ENCODE data around the gene MAGI3.
"Not testable (repeated sequence)": the region's sequence is repeated elsewhere in the genome, so short reads cannot be mapped to it uniquely, and the experiment has no call there.

Gene MAGI3

DNA sequence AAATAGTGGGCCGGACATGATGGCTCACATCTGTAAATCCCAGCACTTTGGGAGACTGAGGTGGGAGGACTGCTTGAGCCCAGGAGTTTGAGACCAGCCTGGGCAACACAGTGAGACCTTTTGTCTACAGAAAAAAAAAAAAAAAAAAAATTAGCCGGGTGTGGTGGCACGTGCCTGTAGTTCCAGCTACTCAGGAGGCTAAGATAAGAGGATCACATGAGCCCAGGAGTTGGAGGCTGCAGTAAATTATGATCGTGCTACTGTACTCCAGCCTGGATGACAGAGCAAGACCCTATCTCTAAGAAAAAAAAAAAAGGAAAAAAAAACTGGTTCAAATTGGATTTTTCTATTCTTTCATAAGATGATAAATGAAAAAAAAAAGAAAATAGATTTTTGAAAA lies 15.8 kb downstream of the MAGI3 start:
- H4K91ac ChIP-seq (ENCODE audit: low read depth, low read length); H2BK5ac ChIP-seq (ENCODE audit: low read depth, low read length, poor library complexity); H3K79me2 ChIP-seq (ENCODE audit: control insufficient read depth, insufficient read depth, low read length, poor library complexity); H3K14ac ChIP-seq (ENCODE audit: low read length); H3K4me2 ChIP-seq (ENCODE audit: low read length); H3K36me3 ChIP-seq (ENCODE audit: control insufficient read depth in 1 of 2, insufficient read depth in 2 of 2, low read length in 2 of 2); H3K27ac ChIP-seq (ENCODE audit: low read depth, low read length); H3K23ac ChIP-seq (ENCODE audit: low read length); H4K12ac ChIP-seq (ENCODE audit: low read depth, low read length); H2BK120ac ChIP-seq (ENCODE audit: insufficient read depth, low read length, poor library complexity); H2AFZ ChIP-seq (ENCODE audit: insufficient read depth, low read length, poor library complexity); H2AK5ac ChIP-seq (ENCODE audit: low read length); H3K4me3 ChIP-seq (ENCODE audit: low read depth, low read length); H3K27me3 ChIP-seq (ENCODE audit: insufficient read depth, low read length); H3K9me3 ChIP-seq (ENCODE audit: insufficient read depth, low read depth, low read length); H3K4ac ChIP-seq (ENCODE audit: low read depth, low read length); H2BK12ac ChIP-seq (ENCODE audit: low read length); H3K9ac ChIP-seq (ENCODE audit: low read length); H3K79me1 ChIP-seq (ENCODE audit: low read length); H3K18ac ChIP-seq (ENCODE audit: low read length); H3K4me1 ChIP-seq (ENCODE audit: control insufficient read depth in 1 of 2, insufficient read depth in 2 of 2, low read length in 2 of 2); DNase-seq; H4K8ac ChIP-seq (ENCODE audit: low read depth, low read length): not testable (repeated sequence)
- WGBS (ENCODE audit: extremely low coverage, insufficient coverage, insufficient read length) = no CpG with 5 or more reads among the region's 4 CpGs

DNA sequence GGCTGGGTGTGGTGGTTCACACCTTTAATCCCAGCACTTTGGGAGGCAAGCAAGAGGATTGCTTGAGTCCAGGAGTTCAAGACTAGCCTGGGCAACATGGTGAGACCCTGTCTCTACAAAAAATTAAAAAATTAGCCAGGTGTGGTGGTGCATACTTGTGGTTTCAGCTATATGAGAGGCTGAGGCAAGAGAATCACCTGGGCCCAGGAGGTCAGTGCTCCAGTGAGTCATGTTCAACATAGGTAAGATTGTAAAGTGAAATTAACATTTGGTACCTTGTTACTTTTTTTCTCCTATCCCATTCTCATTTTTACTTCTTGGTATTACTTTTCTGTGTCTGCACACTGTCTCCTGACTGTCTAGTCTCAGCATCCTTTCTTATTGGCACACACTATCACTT lies 19.0 kb downstream of the MAGI3 start:
- Histone ChIP-seq H2BK5ac (ENCODE audit: low read depth, low read length, poor library complexity) (no peak overlapping the region), H3K4me2 (ENCODE audit: low read length) (no peak overlapping the region), H4K91ac (ENCODE audit: low read depth, low read length) (no peak overlapping the region), H2BK12ac (ENCODE audit: low read length) (no peak overlapping the region), H3K9me3 (ENCODE audit: insufficient read depth, low read depth, low read length) (no peaks in the 10 kb centered on the region), H3K79me1 (ENCODE audit: low read length) (no peaks in the 10 kb centered on the region), H2AK5ac (ENCODE audit: low read length) (no peak overlapping the region), H3K79me2 (ENCODE audit: control insufficient read depth, insufficient read depth, low read length, poor library complexity) (peaks cover 2% of the 10 kb centered on the region), H3K9ac (ENCODE audit: low read length) (no peak overlapping the region), H2BK120ac (ENCODE audit: insufficient read depth, low read length, poor library complexity) (no peak overlapping the region), H3K4me1 (ENCODE audit: control insufficient read depth in 1 of 2, insufficient read depth in 2 of 2, low read length in 2 of 2) (peaks cover 0 to 1% of the 10 kb centered on the region in 2 experiments), H3K27me3 (ENCODE audit: insufficient read depth, low read length) (no peaks in the 10 kb centered on the region), H3K18ac (ENCODE audit: low read length) (no peak overlapping the region), H3K27ac (ENCODE audit: low read depth, low read length) (no peak overlapping the region), H3K14ac (ENCODE audit: low read length) (no peak overlapping the region), H4K8ac (ENCODE audit: low read depth, low read length) (no peak overlapping the region), H3K23ac (ENCODE audit: low read length) (no peak overlapping the region), H3K4ac (ENCODE audit: low read depth, low read length) (no peak overlapping the region), H4K12ac (ENCODE audit: low read depth, low read length) (no peak overlapping the region), H3K36me3 (ENCODE audit: control insufficient read depth in 1 of 2, insufficient read depth in 2 of 2, low read length in 2 of 2) (no peaks in the 10 kb centered on the region), H3K4me3 (ENCODE audit: low read depth, low read length) (no peak overlapping the region), H2AFZ (ENCODE audit: insufficient read depth, low read length, poor library complexity) (no peak overlapping the region)
- DNase-seq = peak in 1 of 2 donors; percentile 2

DNA sequence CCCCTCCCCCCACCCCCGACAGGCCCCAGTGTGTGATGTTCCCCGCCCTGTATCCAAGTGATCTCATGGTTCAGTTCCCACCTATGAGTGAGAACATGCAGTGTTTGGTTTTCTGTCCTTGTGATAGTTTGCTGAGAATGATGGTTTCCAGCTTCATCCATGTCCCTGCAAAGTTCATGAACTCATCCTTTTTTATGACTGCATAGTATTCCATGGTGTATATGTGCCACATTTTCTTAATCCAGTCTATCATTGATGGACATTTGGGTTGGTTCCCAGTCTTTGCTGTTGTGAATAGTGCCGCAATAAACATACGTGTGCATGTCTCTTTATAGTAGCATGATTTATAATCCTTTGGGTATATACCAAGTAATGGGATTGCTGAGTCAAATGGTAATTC lies 21.7 kb downstream of the MAGI3 start:
- not testable (repeated sequence) for H4K91ac ChIP-seq (ENCODE audit: low read depth, low read length); H3K14ac ChIP-seq (ENCODE audit: low read length); H4K12ac ChIP-seq (ENCODE audit: low read depth, low read length); H3K9ac ChIP-seq (ENCODE audit: low read length); H2AFZ ChIP-seq (ENCODE audit: insufficient read depth, low read length, poor library complexity); H3K4ac ChIP-seq (ENCODE audit: low read depth, low read length); H3K23ac ChIP-seq (ENCODE audit: low read length); H3K79me2 ChIP-seq (ENCODE audit: control insufficient read depth, insufficient read depth, low read length, poor library complexity); H3K27ac ChIP-seq (ENCODE audit: low read depth, low read length); H3K79me1 ChIP-seq (ENCODE audit: low read length); H3K4me2 ChIP-seq (ENCODE audit: low read length); H3K9me3 ChIP-seq (ENCODE audit: insufficient read depth, low read depth, low read length); H2BK120ac ChIP-seq (ENCODE audit: insufficient read depth, low read length, poor library complexity); H4K8ac ChIP-seq (ENCODE audit: low read depth, low read length); H2AK5ac ChIP-seq (ENCODE audit: low read length); H3K36me3 ChIP-seq (ENCODE audit: control insufficient read depth in 1 of 2, insufficient read depth in 2 of 2, low read length in 2 of 2); H3K4me1 ChIP-seq (ENCODE audit: control insufficient read depth in 1 of 2, insufficient read depth in 2 of 2, low read length in 2 of 2); H3K27me3 ChIP-seq (ENCODE audit: insufficient read depth, low read length); H3K4me3 ChIP-seq (ENCODE audit: low read depth, low read length); DNase-seq; H2BK5ac ChIP-seq (ENCODE audit: low read depth, low read length, poor library complexity); H2BK12ac ChIP-seq (ENCODE audit: low read length); H3K18ac ChIP-seq (ENCODE audit: low read length)
- WGBS (ENCODE audit: extremely low coverage, insufficient coverage, insufficient read length) = no CpG with 5 or more reads among the region's 4 CpGs

DNA sequence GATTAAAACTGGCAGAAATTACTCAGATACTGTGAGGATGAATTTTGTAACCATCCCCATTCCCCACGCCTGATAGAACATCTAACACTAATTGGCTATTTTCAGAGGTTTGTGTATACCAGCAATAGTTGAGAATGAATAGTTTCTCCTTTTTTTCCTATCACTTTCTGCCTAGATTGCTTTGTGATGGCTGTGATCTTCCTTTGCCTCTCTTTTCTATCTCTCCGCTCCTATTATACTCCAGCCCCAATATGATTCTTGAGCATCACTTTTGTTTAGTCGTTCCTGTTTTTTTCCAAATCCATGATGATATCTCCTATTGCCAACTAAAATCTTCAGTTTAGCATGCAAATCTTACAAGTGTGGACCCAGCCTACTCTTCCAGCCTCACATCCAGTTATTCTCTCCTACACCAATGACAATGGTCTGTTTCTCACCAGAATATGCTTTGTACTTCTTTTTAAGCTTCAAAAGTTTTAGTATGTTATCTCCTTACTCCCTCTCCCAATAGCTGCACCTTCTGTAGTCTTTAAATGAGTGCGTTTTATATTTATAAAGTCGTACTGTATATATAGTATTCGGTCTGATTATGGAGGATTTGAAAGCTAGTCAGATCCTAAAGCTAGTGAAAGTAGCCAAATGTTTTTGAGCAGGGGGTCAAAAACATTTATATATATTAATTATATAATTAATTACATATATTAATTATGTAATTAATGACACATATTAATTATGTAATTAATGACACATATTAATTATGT lies 25.2 kb downstream of the MAGI3 start:
- H3K23ac ChIP-seq (ENCODE audit: low read length) = no peak overlapping the region
- no peak overlapping the region for H4K8ac ChIP-seq (ENCODE audit: low read depth, low read length)
- H4K12ac ChIP-seq (ENCODE audit: low read depth, low read length) = no peak overlapping the region
- H3K14ac ChIP-seq (ENCODE audit: low read length) = no peak overlapping the region
- no peak overlapping the region for H3K18ac ChIP-seq (ENCODE audit: low read length)
- H2BK120ac ChIP-seq (ENCODE audit: insufficient read depth, low read length, poor library complexity) = no peak overlapping the region
- H2AK5ac ChIP-seq (ENCODE audit: low read length) = no peak overlapping the region
- no peak overlapping the region for H3K4me3 ChIP-seq (ENCODE audit: low read depth, low read length)
- no peaks in the 10 kb centered on the region for H3K79me1 ChIP-seq (ENCODE audit: low read length)
- no peaks in the 10 kb centered on the region for H3K27me3 ChIP-seq (ENCODE audit: insufficient read depth, low read length)
- peak in 1 of 2 donors; percentile 38 for DNase-seq
- no peak overlapping the region for H3K27ac ChIP-seq (ENCODE audit: low read depth, low read length)
- H3K4ac ChIP-seq (ENCODE audit: low read depth, low read length) = no peak overlapping the region
- H3K4me1 ChIP-seq (ENCODE audit: control insufficient read depth in 1 of 2, insufficient read depth in 2 of 2, low read length in 2 of 2) = no peaks in the 10 kb centered on the region
- no peaks in the 10 kb centered on the region for H3K36me3 ChIP-seq (ENCODE audit: control insufficient read depth in 1 of 2, insufficient read depth in 2 of 2, low read length in 2 of 2)
- no CpG with 5 or more reads among the region's 6 CpGs for WGBS (ENCODE audit: extremely low coverage, insufficient coverage, insufficient read length)
- H3K9ac ChIP-seq (ENCODE audit: low read length) = no peak overlapping the region
- no peak overlapping the region for H2BK5ac ChIP-seq (ENCODE audit: low read depth, low read length, poor library complexity)
- H3K79me2 ChIP-seq (ENCODE audit: control insufficient read depth, insufficient read depth, low read length, poor library complexity) = no peaks in the 10 kb centered on the region
- H4K91ac ChIP-seq (ENCODE audit: low read depth, low read length) = no peak overlapping the region
- no peak overlapping the region for H2AFZ ChIP-seq (ENCODE audit: insufficient read depth, low read length, poor library complexity)
- no peak overlapping the region for H3K4me2 ChIP-seq (ENCODE audit: low read length)
- H2BK12ac ChIP-seq (ENCODE audit: low read length) = no peak overlapping the region
- H3K9me3 ChIP-seq (ENCODE audit: insufficient read depth, low read depth, low read length) = no peaks in the 10 kb centered on the region

Measured in trophoblast cell (in vitro differentiated cells and primary cell).